ENCODE data around the gene KIRREL3. TPM values are rescaled to one million over a fixed set of nuclear protein-coding genes. Genes with fewer than 3 reads are reported as not detected.

Gene KIRREL3
- polyA plus RNA-seq, 1 experiment = 2.3 TPM

- no peaks in the 10 kb centered on the region for H3K27me3 ChIP-seq (ENCODE audit: control insufficient read depth, insufficient read depth, low read length)
- H3K4me3 ChIP-seq (ENCODE audit: low read depth, low read length) = no peak overlapping the region
- H3K9me3 ChIP-seq (ENCODE audit: control insufficient read depth, insufficient read depth, low read length) = peaks cover 5% of the 10 kb centered on the region; the same call in 1 of the 2 replicates
- ChIA-PET POLR2A (interaction anchor here (1.1 kb wide), 1 partner anchor 11 kb away, joined by 3 read pairs; no protein-coding TSS in a partner anchor), CTCF (no interaction called here)
- TF ChIP-seq, protein P1, sequence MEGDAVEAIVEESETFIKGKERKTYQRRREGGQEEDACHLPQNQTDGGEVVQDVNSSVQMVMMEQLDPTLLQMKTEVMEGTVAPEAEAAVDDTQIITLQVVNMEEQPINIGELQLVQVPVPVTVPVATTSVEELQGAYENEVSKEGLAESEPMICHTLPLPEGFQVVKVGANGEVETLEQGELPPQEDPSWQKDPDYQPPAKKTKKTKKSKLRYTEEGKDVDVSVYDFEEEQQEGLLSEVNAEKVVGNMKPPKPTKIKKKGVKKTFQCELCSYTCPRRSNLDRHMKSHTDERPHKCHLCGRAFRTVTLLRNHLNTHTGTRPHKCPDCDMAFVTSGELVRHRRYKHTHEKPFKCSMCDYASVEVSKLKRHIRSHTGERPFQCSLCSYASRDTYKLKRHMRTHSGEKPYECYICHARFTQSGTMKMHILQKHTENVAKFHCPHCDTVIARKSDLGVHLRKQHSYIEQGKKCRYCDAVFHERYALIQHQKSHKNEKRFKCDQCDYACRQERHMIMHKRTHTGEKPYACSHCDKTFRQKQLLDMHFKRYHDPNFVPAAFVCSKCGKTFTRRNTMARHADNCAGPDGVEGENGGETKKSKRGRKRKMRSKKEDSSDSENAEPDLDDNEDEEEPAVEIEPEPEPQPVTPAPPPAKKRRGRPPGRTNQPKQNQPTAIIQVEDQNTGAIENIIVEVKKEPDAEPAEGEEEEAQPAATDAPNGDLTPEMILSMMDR (IDR thresholded peaks at IDR 0.05; ENCODE audit: low read depth, low read length) = no peak
- DNase-seq (ENCODE audit: low read depth, low spot score) = no peak
- no peak overlapping the region for H3K27ac ChIP-seq (ENCODE audit: low read depth, low read length)
Measured at GRCh38 chr11:126405906-126406305, 594.7 kb downstream of the KIRREL3 start.

DNA sequence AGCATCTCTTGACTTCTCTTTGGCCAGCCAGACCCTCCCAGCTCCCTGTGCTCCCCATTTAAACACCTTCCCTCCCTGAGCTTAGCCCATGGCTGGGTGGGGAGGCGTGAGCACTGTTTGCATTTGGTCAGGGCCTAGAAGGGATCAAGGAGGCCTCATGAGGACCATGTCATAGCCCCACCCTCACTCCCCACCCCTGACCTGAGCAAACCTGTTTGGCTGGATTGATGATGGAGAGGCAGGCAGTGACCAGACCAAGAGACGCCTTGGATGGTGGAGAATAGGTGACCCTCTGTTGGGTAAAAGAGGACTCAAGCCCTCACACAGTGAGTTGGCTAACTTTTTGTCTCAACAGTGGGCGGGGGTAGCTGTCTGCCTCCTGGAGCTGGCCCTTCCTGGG, 595.2 kb downstream of the KIRREL3 start:
- TF ChIP-seq, protein P1 (IDR thresholded peaks at IDR 0.05; ENCODE audit: low read depth, low read length) = no peak
- Histone ChIP-seq H3K4me3 (ENCODE audit: low read depth, low read length) (no peak overlapping the region), H3K9me3 (ENCODE audit: control insufficient read depth, insufficient read depth, low read length) (peaks cover 5% of the 10 kb centered on the region), H3K27me3 (ENCODE audit: control insufficient read depth, insufficient read depth, low read length) (no peaks in the 10 kb centered on the region), H3K27ac (ENCODE audit: low read depth, low read length) (no peak overlapping the region)
- no peak for DNase-seq (ENCODE audit: low read depth, low spot score)
- POLR2A ChIA-PET = interaction anchor here (1.1 kb wide), 1 partner anchor 11 kb away, joined by 3 read pairs; no protein-coding TSS in a partner anchor
- CTCF ChIA-PET = no interaction called here

DNA sequence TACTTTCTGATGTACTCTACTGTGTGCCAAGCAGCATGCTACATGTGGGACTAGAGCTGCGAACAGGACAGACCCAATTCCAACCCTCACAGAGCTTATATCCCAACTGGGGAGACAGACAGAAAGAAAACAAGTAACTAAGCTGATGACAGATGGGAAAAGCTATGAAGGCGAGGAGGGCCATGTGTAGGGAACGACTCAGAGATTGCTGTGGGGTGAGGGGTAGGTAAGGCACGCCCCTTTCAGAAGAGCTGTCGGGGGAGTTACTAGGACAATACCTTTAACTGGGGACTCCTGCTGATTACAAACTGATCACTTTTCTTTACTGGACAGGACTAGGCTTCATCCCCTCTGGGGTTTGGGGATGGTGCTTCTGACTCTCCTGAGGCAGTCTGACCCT, 596.2 kb downstream of the KIRREL3 start:
- no peak for DNase-seq (ENCODE audit: low read depth, low spot score)
- Histone ChIP-seq H3K4me3 (ENCODE audit: low read depth, low read length) (no peak overlapping the region), H3K27ac (ENCODE audit: low read depth, low read length) (no peak overlapping the region), H3K9me3 (ENCODE audit: control insufficient read depth, insufficient read depth, low read length) (peaks cover 9% of the 10 kb centered on the region), H3K27me3 (ENCODE audit: control insufficient read depth, insufficient read depth, low read length) (no peaks in the 10 kb centered on the region)
- TF ChIP-seq, protein P1 (IDR thresholded peaks at IDR 0.05; ENCODE audit: low read depth, low read length) = no peak
- ChIA-PET POLR2A (interaction anchor here (0.7 kb wide), 1 partner anchor 12 kb away, joined by 3 read pairs; no protein-coding TSS in a partner anchor), CTCF (no interaction called here)

DNA sequence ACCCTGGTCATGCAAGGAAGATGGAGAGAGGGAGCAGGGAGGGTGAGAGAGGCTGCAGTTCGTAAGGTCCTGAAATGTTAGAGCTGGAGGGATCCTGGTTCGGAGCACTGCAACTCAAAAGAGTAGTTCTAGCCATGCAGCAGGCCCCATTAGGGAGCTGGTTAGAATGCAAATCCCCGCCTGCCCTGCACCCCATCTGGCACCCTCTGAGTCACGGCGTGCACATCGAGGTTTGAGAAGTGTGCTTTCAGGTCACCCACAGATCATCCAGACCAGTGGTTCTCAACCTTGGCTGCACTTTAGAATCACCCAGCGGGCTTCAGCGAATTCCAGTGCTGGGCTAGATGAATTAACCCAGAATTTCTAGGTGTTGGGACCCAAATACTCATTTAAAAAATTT, 596.9 kb downstream of the KIRREL3 start:
- ChIA-PET POLR2A (no interaction called here), CTCF (no interaction called here)
- no peak for DNase-seq (ENCODE audit: low read depth, low spot score)
- TF ChIP-seq, protein P1 (IDR thresholded peaks at IDR 0.05; ENCODE audit: low read depth, low read length) = no peak
- H3K4me3 ChIP-seq (ENCODE audit: low read depth, low read length) = no peak overlapping the region
- H3K9me3 ChIP-seq (ENCODE audit: control insufficient read depth, insufficient read depth, low read length) = peaks cover 9% of the 10 kb centered on the region
- H3K27ac ChIP-seq (ENCODE audit: low read depth, low read length) = no peak overlapping the region
- H3K27me3 ChIP-seq (ENCODE audit: control insufficient read depth, insufficient read depth, low read length) = no peaks in the 10 kb centered on the region

- CTCF ChIA-PET = no interaction called here
- Histone ChIP-seq H3K27me3 (ENCODE audit: control insufficient read depth, insufficient read depth, low read length) (no peaks in the 10 kb centered on the region), H3K4me3 (ENCODE audit: low read depth, low read length) (no peak overlapping the region), H3K27ac (ENCODE audit: low read depth, low read length) (no peak overlapping the region), H3K9me3 (ENCODE audit: control insufficient read depth, insufficient read depth, low read length) (peaks cover 9% of the 10 kb centered on the region)
- POLR2A ChIA-PET = no interaction called here
- TF ChIP-seq, protein P1 (IDR thresholded peaks at IDR 0.05; ENCODE audit: low read depth, low read length) = no peak
- no peak for DNase-seq (ENCODE audit: low read depth, low spot score)
Measured at GRCh38 chr11:126403022-126403581, 597.5 kb downstream of the KIRREL3 start.
